ENCODE data around the gene MGAT3. TPM values are rescaled to one million over a fixed set of nuclear protein-coding genes. Genes with fewer than 3 reads are reported as not detected.

MGAT3 gene
- total and polyA plus RNA-seq, 2 of the 8 experiments (the other 6 are each of a cell fraction or from before 2014, with no cell fraction given), result 4.3 to 9.2 TPM

- H3K14ac ChIP-seq (ENCODE audit: insufficient read length), result no peak overlapping the region
- H3K79me2 ChIP-seq (ENCODE audit: control insufficient read depth in 1 of 2, insufficient read depth in 2 of 2, low read length in 2 of 2), result peaks cover 0 to 16% of the 10 kb centered on the region in 2 experiments; a peak in 2 of 4 replicates
- no peak overlapping the region for H3K4me2 ChIP-seq (ENCODE audit: insufficient read depth in 1 of 2, low read depth in 2 of 2, low read length in 2 of 2)
- H3K27ac ChIP-seq (ENCODE audit: low read depth, low read length), result no peak overlapping the region
- H3K9me3 ChIP-seq (ENCODE audit: insufficient read depth in 2 of 2, low read depth in 1 of 2, low read length in 1 of 2), result no peaks in the 10 kb centered on the region
- FAIRE-seq (no peak), DNase-seq (ENCODE audit: low read depth in 1 of 2, low spot score in 2 of 2) (no peak)
- no peak overlapping the region for H2BK20ac ChIP-seq (ENCODE audit: low read length)
- no peak overlapping the region; the same call in 1 of the 2 replicates for H2BK12ac ChIP-seq (ENCODE audit: low read depth, low read length)
- no peak overlapping the region; a peak in 1 of 7 replicates for H3K9ac ChIP-seq (replicated peaks in 1 of 4; ENCODE audit: extremely low read depth in 1 of 4, low read depth in 3 of 4, low read length in 3 of 4)
- CTCF ChIA-PET (ENCODE audit: partially characterized antibody), result interaction anchor here (0.5 to 21.9 kb wide), 26 partner anchors 8 to 516 kb away, joined by 3 to 361 read pairs (median 5); partner anchors contain the start of genes ATF4 and MIEF1
- no peak overlapping the region for H3K4ac ChIP-seq (replicated peaks; ENCODE audit: insufficient read length, low read depth, low read length)
- H3K79me1 ChIP-seq (ENCODE audit: low read depth, low read length), result peaks cover 3% of the 10 kb centered on the region; the same call in 1 of the 2 replicates
- no peak overlapping the region for H4K5ac ChIP-seq (ENCODE audit: insufficient read length, low read depth, low read length)
- H3K4me1 ChIP-seq (replicated peaks in 1 of 4; ENCODE audit: control insufficient read depth in 3 of 4, insufficient read depth in 4 of 4, low read length in 3 of 4), result peaks cover 3 to 24% (median 8%) of the 10 kb centered on the region in 4 experiments
- H3K27me3 ChIP-seq (replicated peaks in 1 of 4; ENCODE audit: control insufficient read depth in 3 of 4, extremely low read depth in 1 of 4, insufficient read depth in 3 of 4, low read length in 3 of 4), result no peaks in the 10 kb centered on the region
- H3K4me3 ChIP-seq (ENCODE audit: extremely low read depth in 1 of 4, insufficient read depth in 2 of 4, low read depth in 3 of 4, low read length in 4 of 4), result no peak overlapping the region
- peaks cover 11 to 21% (median 15%) of the 10 kb centered on the region in 4 experiments for H3K36me3 ChIP-seq (ENCODE audit: control insufficient read depth in 2 of 4, insufficient read depth in 4 of 4, low read length in 3 of 4)
- H2BK15ac ChIP-seq (ENCODE audit: low read length), result no peak overlapping the region
- H2BK120ac ChIP-seq (replicated peaks; ENCODE audit: low read depth, low read length), result no peak overlapping the region
- no peak overlapping the region for H3K23ac ChIP-seq (ENCODE audit: insufficient read length)
- TF ChIP-seq CREB1 (IDR thresholded peaks at IDR 0.05) (no peak), KDM4A (IDR thresholded peaks at IDR 0.05; ENCODE audit: low read depth, low read length, severe bottlenecking) (peak; percentile 7), POLR2A (IDR thresholded peaks at IDR 0.05; ENCODE audit: control extremely low read depth in 1 of 2, low read depth in 2 of 2, low read length in 2 of 2) (peak in 1 of 2 experiments; percentile 50; a peak in 1 of 3 replicates)
- H3K23me2 ChIP-seq (ENCODE audit: low read depth, low read length), result peaks cover 6% of the 10 kb centered on the region
- POLR2A ChIA-PET (ENCODE audit: partially characterized antibody), result interaction anchor here (0.7 to 8.9 kb wide), 11 partner anchors 8 to 216 kb away, joined by 3 to 72 read pairs (median 6); partner anchors contain the start of genes ATF4, MIEF1 and RPL3
- H2AFZ ChIP-seq (ENCODE audit: low read length), result no peak overlapping the region
- H3K18ac ChIP-seq (ENCODE audit: extremely low read depth, low read length), result no peak overlapping the region
- H4K91ac ChIP-seq (replicated peaks; ENCODE audit: insufficient read length, low read length), result no peak overlapping the region
- peak overlapping the region; percentile 24; the same call in 1 of the 2 replicates for H2BK5ac ChIP-seq (ENCODE audit: low read depth, low read length)
- peaks cover 24 to 50% of the 10 kb centered on the region in 2 experiments for H4K20me1 ChIP-seq (replicated peaks in 1 of 2; ENCODE audit: control insufficient read depth in 1 of 2, insufficient read depth in 2 of 2, low read length in 2 of 2)
- H4K8ac ChIP-seq (ENCODE audit: extremely low read depth, insufficient read depth, low read length), result no peak overlapping the region
- H3K56ac ChIP-seq (replicated peaks; ENCODE audit: insufficient read length, low read depth, low read length), result no peak overlapping the region
- WGBS, 2 experiments (ENCODE audit: extremely low coverage in 1 of 2, insufficient coverage in 1 of 2, insufficient read length in 1 of 2, insufficient replicate concordance in 2 of 2, low coverage in 1 of 2, low lambda C conversion rate in 2 of 2, missing lambda C conversion rate in 1 of 2), result 84% methylated on average over 12 of the region's 12 CpGs; no CpG with 5 or more reads in 1 of the 2 experiments
- H2AK5ac ChIP-seq (ENCODE audit: low read depth, low read length), result no peak overlapping the region
These were observed 71.4 kb downstream of the MGAT3 start for GRCh38 chr22:39528080-39528661.

Data from H1 (cell line).